ENCODE results near the gene MSL3.

The MSL3 gene

GRCh38 chrX:11739776-11740175 is 18.3 kb upstream of the MSL3 start:
- TF ChIP-seq ZFX (IDR thresholded peaks at IDR 0.05; ENCODE audit: borderline replicate concordance) = no peak
- no peak for TF ChIP-seq CTCF (IDR thresholded peaks at IDR 0.05)
- no peak overlapping the region for H3K27ac ChIP-seq

GRCh38 chrX:11740794-11741193 is 17.2 kb upstream of the MSL3 start:
- H3K27ac ChIP-seq = no peak overlapping the region
- no peak for TF ChIP-seq CTCF (IDR thresholded peaks at IDR 0.05)
- TF ChIP-seq ZFX (IDR thresholded peaks at IDR 0.05; ENCODE audit: borderline replicate concordance) = no peak

GRCh38 chrX:11741574-11741973 is 16.5 kb upstream of the MSL3 start:
- no peak overlapping the region for H3K27ac ChIP-seq
- TF ChIP-seq ZFX (IDR thresholded peaks at IDR 0.05; ENCODE audit: borderline replicate concordance) (no peak), CTCF (IDR thresholded peaks at IDR 0.05) (no peak)

- no peak for TF ChIP-seq ZFX (IDR thresholded peaks at IDR 0.05; ENCODE audit: borderline replicate concordance)
- no peak for TF ChIP-seq CTCF (IDR thresholded peaks at IDR 0.05)
- H3K27ac ChIP-seq = no peak overlapping the region
Measured at GRCh38 chrX:11745881-11746280, 12.2 kb upstream of the MSL3 start.

- TF ChIP-seq ZFX (IDR thresholded peaks at IDR 0.05; ENCODE audit: borderline replicate concordance) = no peak
- TF ChIP-seq CTCF (IDR thresholded peaks at IDR 0.05) = no peak
Measured at GRCh38 chrX:11750046-11750445, 8.0 kb upstream of the MSL3 start.

GRCh38 chrX:11750694-11751093 is 7.3 kb upstream of the MSL3 start:
- TF ChIP-seq ZFX (IDR thresholded peaks at IDR 0.05; ENCODE audit: borderline replicate concordance) = no peak
- TF ChIP-seq CTCF (IDR thresholded peaks at IDR 0.05) = no peak
- no peak overlapping the region for H3K27ac ChIP-seq

More at GRCh38 chrX:11750046-11750445, 8.0 kb upstream of the MSL3 start:
- no peak overlapping the region for H3K27ac ChIP-seq

GRCh38 chrX:11751261-11751660 is 6.8 kb upstream of the MSL3 start:
- H3K27ac ChIP-seq = no peak overlapping the region
- TF ChIP-seq ZFX (IDR thresholded peaks at IDR 0.05; ENCODE audit: borderline replicate concordance) (no peak), CTCF (IDR thresholded peaks at IDR 0.05) (no peak)

All from 22Rv1 (cell line).